ENCODE measurements around the gene KRTAP12-2. TPM values are rescaled to one million over a fixed set of nuclear protein-coding genes. Genes with fewer than 3 reads are reported as not detected.

The KRTAP12-2 gene
- total and polyA plus RNA-seq, 9 donors, result not detected

DNA sequence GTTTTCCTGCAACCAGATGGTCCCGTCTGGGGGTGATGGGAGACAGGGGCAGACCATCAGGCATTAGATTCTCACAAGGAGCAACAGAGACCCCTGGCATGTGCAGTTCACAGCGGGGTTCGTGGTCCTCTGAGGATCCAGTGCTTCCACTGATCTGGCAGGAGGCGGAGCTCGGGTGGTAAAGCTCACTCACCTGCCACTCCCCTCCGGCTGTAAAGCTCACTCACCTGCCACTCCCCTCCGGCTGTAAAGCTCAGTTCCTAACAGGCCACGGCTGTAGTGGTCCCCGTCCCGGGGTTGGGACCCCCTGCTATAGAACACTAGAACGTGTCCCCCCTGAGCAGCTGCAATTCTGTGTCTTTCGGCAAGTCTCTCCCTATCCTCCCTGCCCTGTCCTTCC is 34.8 kb upstream of the KRTAP12-2 start:
- intact Hi-C loops (cut with DNase I), result no loop called here
- peaks cover 0 to 5% of the 10 kb centered on the region in 2 donors for H3K9me3 ChIP-seq
- H3K36me3 ChIP-seq, result no peaks in the 10 kb centered on the region
- H3K4me3 ChIP-seq, result no peak overlapping the region
- WGBS, 3 donors, result 13 to 25% (median 14%) methylated on average over 12 of the region's 12 CpGs
- H3K27me3 ChIP-seq, result no peaks in the 10 kb centered on the region
- TF ChIP-seq EP300 (IDR thresholded peaks at IDR 0.05) (no peak), CTCF (IDR thresholded peaks at IDR 0.05) (no peak), POLR2A (IDR thresholded peaks at IDR 0.05) (no peak)
- DNase-seq, result no peak
- no peaks in the 10 kb centered on the region for H3K4me1 ChIP-seq (ENCODE audit: insufficient read depth)
- no peak overlapping the region for H3K27ac ChIP-seq

DNA sequence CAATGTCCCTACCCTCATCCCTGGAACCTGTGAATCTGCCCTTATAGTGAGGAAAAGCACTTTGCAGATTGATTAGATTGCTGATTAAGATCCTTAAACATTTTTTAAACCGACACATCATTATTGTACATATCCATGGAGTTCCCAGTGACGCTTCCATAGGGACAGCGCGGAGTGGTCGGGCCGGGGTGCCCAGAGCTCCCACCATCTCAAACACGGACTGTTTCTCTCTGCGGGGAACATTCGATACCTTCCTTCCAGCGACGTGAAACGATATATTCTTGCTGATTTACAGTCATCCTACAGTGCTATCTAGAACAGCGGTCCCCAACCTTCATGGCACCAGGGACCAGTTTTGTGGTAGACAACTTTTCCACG is 34.3 kb upstream of the KRTAP12-2 start:
- DNase-seq, result no peak
- WGBS, 3 donors, result 72 to 75% (median 73%) methylated on average over 14 of the region's 14 CpGs

GRCh38 chr21:44700101-44701022 is 33.6 kb upstream of the KRTAP12-2 start:
- Histone ChIP-seq H3K9me3 (no peaks in the 10 kb centered on the region), H3K4me3 (no peak overlapping the region), H3K27ac (no peak overlapping the region), H3K36me3 (no peaks in the 10 kb centered on the region), H3K27me3 (no peaks in the 10 kb centered on the region), H3K4me1 (ENCODE audit: insufficient read depth) (no peaks in the 10 kb centered on the region)
- DNase-seq, result no peak
- 34 to 51% (median 42%) methylated on average over 21 of the region's 21 CpGs for WGBS, 3 donors
- intact Hi-C loops (cut with DNase I), result no loop called here
- TF ChIP-seq EP300 (IDR thresholded peaks at IDR 0.05) (no peak), POLR2A (IDR thresholded peaks at IDR 0.05) (no peak), CTCF (IDR thresholded peaks at IDR 0.05) (no peak)

More for the DNA sequence above, 34.3 kb upstream of the KRTAP12-2 start:
- Histone ChIP-seq H3K4me1 (ENCODE audit: insufficient read depth) (no peaks in the 10 kb centered on the region), H3K36me3 (no peaks in the 10 kb centered on the region), H3K27ac (no peak overlapping the region), H3K4me3 (no peak overlapping the region), H3K9me3 (no peaks in the 10 kb centered on the region), H3K27me3 (no peaks in the 10 kb centered on the region)
- TF ChIP-seq CTCF (IDR thresholded peaks at IDR 0.05), result no peak
- no peak for TF ChIP-seq POLR2A (IDR thresholded peaks at IDR 0.05)
- TF ChIP-seq EP300 (IDR thresholded peaks at IDR 0.05), result no peak
- intact Hi-C loops (cut with DNase I), result no loop called here

GRCh38 chr21:44699502-44700001 is 32.8 kb upstream of the KRTAP12-2 start:
- no peak overlapping the region for H3K4me3 ChIP-seq
- H3K27me3 ChIP-seq, result no peaks in the 10 kb centered on the region
- no peak for DNase-seq
- no peak overlapping the region for H3K27ac ChIP-seq
- 26 to 44% (median 39%) methylated on average over 17 of the region's 17 CpGs for WGBS, 3 donors
- intact Hi-C loops (cut with DNase I), result no loop called here
- no peaks in the 10 kb centered on the region for H3K9me3 ChIP-seq
- H3K36me3 ChIP-seq, result no peaks in the 10 kb centered on the region
- TF ChIP-seq EP300 (IDR thresholded peaks at IDR 0.05) (no peak), POLR2A (IDR thresholded peaks at IDR 0.05) (no peak), CTCF (IDR thresholded peaks at IDR 0.05) (no peak)
- H3K4me1 ChIP-seq (ENCODE audit: insufficient read depth), result no peaks in the 10 kb centered on the region
